GM13977 (cell line): ENCODE data around the gene NCOR2.

Experiments
- DNase-seq: peaks from one replicate; pipeline ENCODE4 v3.0.0; 2012; ENCODE audit warnings: low spot score
- in situ Hi-C: fragments of 300-500 bp; cut with MboI; formaldehyde crosslinking; loops from one replicate; pipeline ENCODE4 v1.12.0; 2022; ENCODE audit warnings: low sequenced_read_pairs, low pct_unique_long_range_greater_than_20kb, mixed read lengths, inconsistent platforms; ENCODE audit not compliant: unreplicated experiment
- TF ChIP-seq, protein P1 (sequence below): IDR thresholded peaks from 2 replicates; pipeline ENCODE4 v1.5.1; 2012; ENCODE audit warnings: mild to moderate bottlenecking, control low read depth; ENCODE audit not compliant: insufficient read depth; ENCODE audit errors: extremely low read depth, missing control alignments

The NCOR2 gene

DNA sequence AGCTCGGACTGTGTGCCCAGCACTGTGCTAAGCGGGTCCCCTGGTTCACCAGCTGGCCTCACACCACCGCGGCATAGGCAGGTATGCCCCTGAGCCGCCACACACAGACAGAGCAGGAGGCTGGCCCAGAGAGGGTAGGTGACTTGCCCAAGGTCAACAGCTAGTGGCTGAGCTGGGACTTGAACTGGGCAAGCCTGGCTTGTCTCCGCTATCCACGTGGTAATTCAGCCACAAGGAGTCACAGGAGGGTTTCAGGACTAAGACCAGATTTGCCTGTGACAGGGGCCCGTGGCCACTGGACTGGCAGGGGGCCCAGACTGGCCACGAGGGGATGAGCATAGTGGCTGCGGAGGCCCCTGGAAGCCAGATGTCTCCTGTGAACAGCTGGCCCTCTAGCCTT lies 47.7 kb downstream of the NCOR2 start:
- in situ Hi-C loops: no loop called here
- TF ChIP-seq, protein P1, sequence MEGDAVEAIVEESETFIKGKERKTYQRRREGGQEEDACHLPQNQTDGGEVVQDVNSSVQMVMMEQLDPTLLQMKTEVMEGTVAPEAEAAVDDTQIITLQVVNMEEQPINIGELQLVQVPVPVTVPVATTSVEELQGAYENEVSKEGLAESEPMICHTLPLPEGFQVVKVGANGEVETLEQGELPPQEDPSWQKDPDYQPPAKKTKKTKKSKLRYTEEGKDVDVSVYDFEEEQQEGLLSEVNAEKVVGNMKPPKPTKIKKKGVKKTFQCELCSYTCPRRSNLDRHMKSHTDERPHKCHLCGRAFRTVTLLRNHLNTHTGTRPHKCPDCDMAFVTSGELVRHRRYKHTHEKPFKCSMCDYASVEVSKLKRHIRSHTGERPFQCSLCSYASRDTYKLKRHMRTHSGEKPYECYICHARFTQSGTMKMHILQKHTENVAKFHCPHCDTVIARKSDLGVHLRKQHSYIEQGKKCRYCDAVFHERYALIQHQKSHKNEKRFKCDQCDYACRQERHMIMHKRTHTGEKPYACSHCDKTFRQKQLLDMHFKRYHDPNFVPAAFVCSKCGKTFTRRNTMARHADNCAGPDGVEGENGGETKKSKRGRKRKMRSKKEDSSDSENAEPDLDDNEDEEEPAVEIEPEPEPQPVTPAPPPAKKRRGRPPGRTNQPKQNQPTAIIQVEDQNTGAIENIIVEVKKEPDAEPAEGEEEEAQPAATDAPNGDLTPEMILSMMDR: no peak
- DNase-seq: no peak

DNA sequence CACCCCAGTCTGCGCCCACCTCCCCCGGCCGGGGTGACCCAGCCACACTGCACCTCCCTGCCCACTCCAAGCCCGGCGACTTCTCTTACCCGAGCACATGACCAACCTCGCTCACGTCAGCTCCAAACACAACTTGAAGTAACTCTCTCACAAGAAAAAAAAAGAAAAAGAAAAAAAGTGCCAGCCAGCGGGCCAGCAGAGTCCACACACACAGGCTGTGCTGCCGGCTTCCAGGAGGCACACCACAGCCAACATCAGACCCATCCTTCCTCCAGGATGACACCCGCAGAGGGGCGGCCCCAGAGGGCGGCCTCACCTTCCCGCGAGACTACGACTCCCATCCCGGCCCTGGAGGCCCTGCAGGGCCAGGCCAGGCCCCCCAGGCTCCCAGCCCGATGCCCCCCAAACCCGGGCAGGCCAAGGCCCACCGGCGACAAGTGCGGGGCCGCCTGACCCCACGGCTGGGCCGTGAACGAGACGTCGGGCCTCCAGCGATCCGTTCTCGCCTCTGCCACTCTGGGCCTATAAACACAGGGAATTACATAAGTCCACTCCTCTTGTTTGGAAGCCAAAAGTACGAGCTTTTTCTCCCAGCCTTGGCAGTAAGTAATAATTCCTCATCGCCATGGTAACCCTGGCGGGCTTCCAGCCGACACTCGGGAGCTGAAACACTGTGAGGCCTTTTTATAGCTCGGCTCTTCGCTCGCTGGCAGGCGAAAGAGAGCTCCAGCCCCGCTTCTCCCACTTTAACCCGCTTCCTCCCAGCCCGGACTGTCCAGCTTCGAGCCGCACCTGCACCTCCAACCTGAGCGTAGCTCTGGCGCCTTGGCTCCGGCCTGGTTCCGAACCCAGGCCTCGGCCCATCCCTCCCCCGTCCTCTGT lies 49.1 kb downstream of the NCOR2 start:
- DNase-seq: no peak
- in situ Hi-C loops: no loop called here

More for the DNA sequence above, 49.1 kb downstream of the NCOR2 start:
- TF ChIP-seq, protein P1: no peak
